Measurements from ENCODE around the gene WHRN. TPM values are rescaled to one million over a fixed set of nuclear protein-coding genes. Genes with fewer than 3 reads are reported as not detected.

WHRN gene
- total RNA-seq, 1 experiment from 2014 or later: 9.4 TPM

GRCh38 chr9:114461468-114461867, 43.8 kb downstream of the WHRN start:
- H3K27me3 Mint-ChIP-seq (ENCODE audit: insufficient read depth, unreplicated experiment): no peaks in the 10 kb centered on the region
- POLR2A ChIA-PET: no interaction called here
- no peak overlapping the region for H3K27ac Mint-ChIP-seq (ENCODE audit: low read depth, unreplicated experiment)
- H3K4me1 Mint-ChIP-seq (ENCODE audit: insufficient read depth, unreplicated experiment): no peaks in the 10 kb centered on the region
- H3K9me3 Mint-ChIP-seq (ENCODE audit: unreplicated experiment): no peaks in the 10 kb centered on the region
- no peaks in the 10 kb centered on the region for H3K36me3 Mint-ChIP-seq (ENCODE audit: insufficient read depth, unreplicated experiment)
- no peak overlapping the region for H3K4me3 Mint-ChIP-seq (ENCODE audit: unreplicated experiment)
- intact Hi-C loops (cut with micrococcal nuclease): no loop called here
- TF ChIP-seq CTCF (IDR thresholded peaks at IDR 0.05; ENCODE audit: unreplicated experiment): no peak
- CTCF ChIA-PET: interaction anchor here (1.2 kb wide), 2 partner anchors 26 to 46 kb away, joined by 3 to 4 read pairs; no protein-coding TSS in a partner anchor
- no peak for DNase-seq (ENCODE audit: unreplicated experiment)
- BruUV-seq (replicated peaks): no TSS peak

GRCh38 chr9:114460513-114461199, 44.6 kb downstream of the WHRN start:
- no peak for DNase-seq (ENCODE audit: unreplicated experiment)
- Mint-ChIP-seq H3K27me3 (ENCODE audit: insufficient read depth, unreplicated experiment) (no peaks in the 10 kb centered on the region), H3K36me3 (ENCODE audit: insufficient read depth, unreplicated experiment) (no peaks in the 10 kb centered on the region), H3K4me3 (ENCODE audit: unreplicated experiment) (no peak overlapping the region), H3K4me1 (ENCODE audit: insufficient read depth, unreplicated experiment) (no peaks in the 10 kb centered on the region), H3K27ac (ENCODE audit: low read depth, unreplicated experiment) (no peak overlapping the region), H3K9me3 (ENCODE audit: unreplicated experiment) (no peaks in the 10 kb centered on the region)
- TF ChIP-seq CTCF (IDR thresholded peaks at IDR 0.05; ENCODE audit: unreplicated experiment): no peak
- intact Hi-C loops (cut with micrococcal nuclease): no loop called here
- ChIA-PET CTCF (interaction anchor here (1.2 kb wide), 1 partner anchor 47 kb away, joined by 4 read pairs; no protein-coding TSS in a partner anchor), POLR2A (no interaction called here)
- BruUV-seq (replicated peaks): no TSS peak

- Mint-ChIP-seq H3K27me3 (ENCODE audit: insufficient read depth, unreplicated experiment) (no peaks in the 10 kb centered on the region), H3K36me3 (ENCODE audit: insufficient read depth, unreplicated experiment) (no peaks in the 10 kb centered on the region), H3K4me3 (ENCODE audit: unreplicated experiment) (no peak overlapping the region), H3K4me1 (ENCODE audit: insufficient read depth, unreplicated experiment) (no peaks in the 10 kb centered on the region), H3K9me3 (ENCODE audit: unreplicated experiment) (no peaks in the 10 kb centered on the region), H3K27ac (ENCODE audit: low read depth, unreplicated experiment) (no peak overlapping the region)
- no peak for DNase-seq (ENCODE audit: unreplicated experiment)
- intact Hi-C loops (cut with micrococcal nuclease): no loop called here
- ChIA-PET CTCF (interaction anchor here (2.2 kb wide), 1 partner anchor 24 kb away, joined by 6 read pairs; no protein-coding TSS in a partner anchor), POLR2A (no interaction called here)
- BruUV-seq (replicated peaks): no TSS peak
- TF ChIP-seq CTCF (IDR thresholded peaks at IDR 0.05; ENCODE audit: unreplicated experiment): no peak
Observed at GRCh38 chr9:114459464-114459863, 45.8 kb downstream of the WHRN start.

- BruUV-seq (replicated peaks): no TSS peak
- Mint-ChIP-seq H3K27me3 (ENCODE audit: insufficient read depth, unreplicated experiment) (no peaks in the 10 kb centered on the region), H3K4me3 (ENCODE audit: unreplicated experiment) (no peak overlapping the region), H3K9me3 (ENCODE audit: unreplicated experiment) (no peaks in the 10 kb centered on the region), H3K36me3 (ENCODE audit: insufficient read depth, unreplicated experiment) (no peaks in the 10 kb centered on the region), H3K4me1 (ENCODE audit: insufficient read depth, unreplicated experiment) (no peaks in the 10 kb centered on the region), H3K27ac (ENCODE audit: low read depth, unreplicated experiment) (no peak overlapping the region)
- CTCF ChIA-PET: interaction anchor here (0.5 to 2.2 kb wide), 3 partner anchors 22 to 501 kb away, joined by 3 to 6 read pairs (median 3); no protein-coding TSS in a partner anchor
- POLR2A ChIA-PET: interaction anchor here (0.7 kb wide), 1 partner anchor 31 kb away, joined by 4 read pairs; no protein-coding TSS in a partner anchor
- DNase-seq (ENCODE audit: unreplicated experiment): no peak
- no peak for TF ChIP-seq CTCF (IDR thresholded peaks at IDR 0.05; ENCODE audit: unreplicated experiment)
- intact Hi-C loops (cut with micrococcal nuclease): no loop called here
Observed at GRCh38 chr9:114456929-114457328, 48.3 kb downstream of the WHRN start.

Data from MCF 10A (cell line).